Stromal cell of bone marrow (primary cell): Measurements from ENCODE around the gene C18orf63.
"Not testable (repeated sequence)": the region's sequence is repeated elsewhere in the genome, so short reads cannot be mapped to it uniquely, and the experiment has no call there.

Experiments used
- DNase-seq: peaks from one replicate; pipeline ENCODE4 v3.0.0-alpha.2; 2012; ENCODE audit warnings: low read depth

Gene C18orf63

DNA sequence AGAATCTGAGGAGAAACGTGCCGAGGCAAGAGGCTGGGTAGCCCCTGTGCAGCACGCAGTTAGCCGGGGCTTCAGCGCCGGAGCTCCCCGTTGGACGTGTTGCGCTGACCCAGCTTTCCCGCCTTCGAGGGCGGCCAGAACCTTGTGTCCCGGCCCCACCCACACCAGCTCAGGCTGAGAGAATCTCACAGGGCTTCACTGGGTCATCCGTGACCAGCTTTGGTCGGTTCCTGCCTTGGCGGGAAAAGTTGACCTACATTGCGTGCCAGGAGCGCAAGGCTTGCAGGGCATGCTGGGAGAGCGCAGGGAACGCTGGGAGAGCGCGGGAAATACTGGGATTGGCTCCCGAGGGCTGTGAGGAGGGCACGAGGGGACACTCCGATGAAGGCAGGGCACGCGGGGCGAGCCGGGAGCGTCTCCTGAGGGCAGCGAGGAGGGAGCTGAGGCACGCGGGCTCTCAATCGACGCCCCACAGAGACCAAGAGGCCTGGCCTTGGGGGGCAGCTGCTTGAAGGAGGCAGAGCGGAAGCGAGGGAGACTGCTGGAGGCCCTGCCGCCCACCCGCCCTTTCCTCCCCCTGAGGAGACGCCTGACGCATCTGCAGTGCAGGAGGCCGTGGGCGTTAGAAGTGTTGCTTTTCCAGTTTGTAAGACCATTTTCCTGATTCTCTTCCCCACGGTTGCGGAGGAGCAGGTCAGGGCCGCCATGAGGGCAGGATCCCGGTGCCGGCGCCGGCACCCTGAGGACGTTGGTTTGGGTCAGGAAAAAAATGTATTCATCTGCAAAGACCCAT, at the start of gene C18orf63:
C18orf63 (plus strand) TSS at position 376 of the 793 bp plus-strand sequence. CDS start 2,027 bp downstream, outside the sequence.
- DNase-seq = no peak

DNA sequence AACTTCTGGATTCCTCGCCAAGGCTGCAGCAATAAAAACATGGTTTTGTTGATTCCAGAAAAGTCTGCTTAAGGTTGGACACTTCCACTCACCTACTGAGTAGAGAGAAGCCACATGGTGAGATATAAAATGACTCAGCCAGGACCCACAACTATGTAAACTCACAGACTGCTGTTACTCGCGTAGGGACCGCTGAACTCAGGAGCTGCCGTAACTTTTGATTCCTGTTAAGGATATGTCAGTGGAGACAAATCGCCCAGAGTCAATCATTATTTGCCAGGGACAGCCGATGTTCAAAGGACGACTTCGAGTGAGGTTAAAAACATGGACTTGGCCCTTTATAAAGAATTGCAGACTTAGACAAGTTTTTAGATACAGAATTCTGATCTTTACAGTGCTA, 49.5 kb upstream of the C18orf63 start:
- no peak for DNase-seq

DNA sequence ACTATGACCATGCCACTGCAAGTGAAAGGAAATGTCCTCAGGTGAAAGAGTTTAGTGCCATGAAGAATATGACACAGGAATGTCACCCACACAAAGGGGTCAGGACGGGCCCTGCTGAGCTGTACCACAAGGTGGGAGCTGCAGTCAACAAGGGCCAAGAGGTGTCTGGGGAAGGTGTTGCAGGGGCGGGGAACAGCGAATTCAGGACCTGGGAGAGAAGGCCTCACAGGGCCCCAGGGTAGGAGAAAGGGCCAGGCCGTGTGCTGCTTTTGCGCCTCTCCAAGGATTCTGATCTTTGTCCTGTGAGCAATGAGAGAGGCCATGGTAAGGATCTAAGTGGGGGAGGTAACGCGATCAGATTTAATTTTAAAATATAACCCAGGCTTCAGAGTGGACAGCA, 47.5 kb upstream of the C18orf63 start:
- DNase-seq = no peak

DNA sequence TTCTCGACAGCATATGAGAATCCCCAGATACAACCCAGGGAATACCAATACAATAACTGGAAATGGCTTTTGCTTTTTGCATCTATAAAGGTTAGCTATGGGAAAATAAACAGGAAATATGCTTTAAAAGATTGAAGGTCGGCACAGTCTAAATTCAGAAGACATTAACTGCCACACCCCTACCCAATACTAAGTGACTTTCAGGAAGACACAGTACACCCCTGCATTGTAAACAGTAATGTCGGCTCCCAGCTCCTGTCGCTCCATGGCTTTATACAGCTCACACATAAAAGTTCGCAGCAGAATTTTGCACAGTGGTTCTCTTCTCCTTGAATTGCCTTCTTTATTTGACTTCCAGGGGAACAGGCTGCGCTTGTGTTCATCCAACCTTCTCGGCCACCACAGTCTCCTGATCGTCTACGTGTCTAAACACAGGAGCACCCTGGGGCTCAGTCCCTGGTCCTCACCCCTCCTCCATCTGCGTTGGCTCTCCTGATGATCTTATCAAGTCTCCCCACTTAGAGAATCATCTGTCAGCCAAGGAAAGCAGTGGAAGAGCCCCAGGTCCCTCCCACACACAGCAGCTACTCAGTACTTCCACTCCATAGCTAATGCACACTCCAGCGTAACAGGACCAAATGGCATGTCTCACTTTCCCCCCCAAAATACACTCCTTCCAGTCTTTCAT, 46.6 kb upstream of the C18orf63 start:
- no peak for DNase-seq

DNA sequence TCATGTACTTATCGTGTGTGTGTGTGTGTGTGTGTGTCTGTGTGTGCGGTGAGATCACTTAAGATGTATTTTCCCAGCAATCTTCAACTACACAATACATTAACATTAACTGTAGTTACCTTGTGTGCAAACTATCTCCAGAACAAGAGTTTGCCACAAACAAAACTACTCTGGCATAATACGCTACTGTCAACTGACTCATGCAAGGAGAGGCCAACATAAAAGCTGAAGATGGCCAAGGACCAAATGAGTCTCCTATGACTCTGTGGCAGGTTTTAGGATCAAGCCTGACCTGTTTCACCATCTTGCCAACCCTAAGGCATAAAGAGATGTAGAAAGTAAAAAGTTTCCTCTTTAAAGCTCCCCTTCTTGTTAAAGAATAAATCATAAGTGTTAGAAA, 44.0 kb upstream of the C18orf63 start:
- peak; percentile 9 for DNase-seq

DNA sequence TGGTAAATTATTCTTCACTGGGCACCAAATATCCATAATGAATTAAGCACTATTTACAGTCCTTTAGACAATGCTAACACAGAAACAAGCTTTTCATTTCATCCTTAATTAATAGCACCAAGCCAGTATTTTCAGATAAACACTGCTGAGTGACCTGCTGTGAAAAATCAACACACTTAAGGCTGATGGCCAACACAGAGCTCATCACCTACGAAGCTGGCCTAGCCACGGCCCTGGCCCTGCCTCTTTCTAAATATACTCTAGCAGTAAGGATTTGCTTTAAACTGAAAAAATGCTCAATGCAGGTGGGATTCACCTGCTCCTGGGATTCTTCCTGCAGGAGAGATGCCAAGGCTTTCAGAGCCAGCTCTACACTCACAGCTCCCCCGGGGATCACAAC, 42.2 kb upstream of the C18orf63 start:
- DNase-seq = no peak

DNA sequence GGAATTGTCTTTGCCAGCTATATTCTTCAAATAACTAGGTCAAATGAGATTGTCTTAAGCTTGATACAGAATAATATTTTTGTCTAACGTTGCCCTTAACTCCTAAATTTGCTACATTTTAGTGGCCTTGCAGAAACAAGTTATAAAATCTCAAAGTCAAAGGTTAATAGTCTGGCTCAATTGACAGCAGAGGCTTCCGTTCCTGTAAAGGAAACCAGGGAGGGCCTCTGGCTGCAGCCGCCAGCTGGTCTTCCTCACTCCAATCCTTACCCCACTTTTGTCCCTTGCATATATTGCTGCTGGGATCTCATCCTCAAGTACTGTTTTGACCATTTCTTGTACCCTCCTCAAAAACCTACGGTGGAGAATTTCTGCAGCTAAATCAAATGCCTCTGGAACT, 40.9 kb upstream of the C18orf63 start:
- no peak for DNase-seq

DNA sequence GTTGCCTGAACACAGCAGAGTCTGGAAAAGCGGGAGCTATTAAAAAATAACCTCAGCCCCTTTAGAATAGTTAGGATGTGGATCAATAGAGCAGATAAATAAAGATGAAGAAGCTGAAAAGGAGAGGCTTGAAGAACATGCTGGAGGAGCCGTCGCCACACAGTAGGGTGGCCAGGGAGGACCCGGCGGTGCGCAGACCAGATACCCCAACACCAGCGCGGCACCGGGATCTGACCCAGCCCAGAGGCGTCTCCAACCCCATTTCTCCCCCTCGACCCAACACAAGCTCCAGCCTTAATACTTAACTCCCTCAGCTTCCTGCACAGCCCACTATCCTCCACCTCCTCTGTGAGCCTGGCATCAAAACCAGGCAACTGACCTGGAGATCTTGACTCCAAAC, 39.9 kb upstream of the C18orf63 start:
- DNase-seq = no peak

DNA sequence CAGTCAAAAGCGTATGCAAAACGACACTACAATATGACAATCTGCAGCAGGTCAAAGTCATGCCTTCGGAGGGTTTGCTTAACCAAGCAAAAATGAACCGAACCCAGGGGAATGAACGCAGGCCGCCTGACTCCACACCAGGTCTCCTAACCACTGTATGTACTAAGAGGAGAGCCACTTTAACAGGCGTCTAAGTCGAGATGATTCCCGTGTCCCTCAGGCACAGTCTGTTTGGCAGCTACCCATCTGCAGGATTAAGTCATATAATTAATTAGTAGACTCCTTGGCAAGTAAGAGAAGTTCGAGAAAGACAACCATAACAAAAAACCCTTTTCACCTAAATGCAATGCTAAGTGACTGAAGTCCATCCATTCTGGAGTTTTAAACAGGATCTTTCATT, 39.0 kb upstream of the C18orf63 start:
- no peak for DNase-seq

DNA sequence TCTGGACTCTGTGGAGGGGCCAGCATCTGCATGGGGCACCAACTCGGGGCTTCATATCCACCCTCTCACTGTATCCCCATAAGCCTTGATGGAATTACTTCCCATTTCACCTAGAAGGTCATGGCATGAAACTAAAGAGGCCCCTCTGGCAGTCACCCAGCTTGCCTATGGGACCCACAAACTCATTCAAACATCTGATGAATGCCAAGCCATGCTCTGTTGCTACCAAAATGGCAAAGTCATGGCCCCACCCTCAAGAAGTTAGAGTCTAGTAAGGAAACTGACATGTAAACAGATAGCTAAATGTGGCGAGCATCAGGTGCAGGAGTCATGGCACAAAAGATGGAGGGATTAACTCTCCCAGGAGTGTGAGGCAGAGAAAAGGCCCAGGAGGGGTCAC, 38.3 kb upstream of the C18orf63 start:
- no peak for DNase-seq

DNA sequence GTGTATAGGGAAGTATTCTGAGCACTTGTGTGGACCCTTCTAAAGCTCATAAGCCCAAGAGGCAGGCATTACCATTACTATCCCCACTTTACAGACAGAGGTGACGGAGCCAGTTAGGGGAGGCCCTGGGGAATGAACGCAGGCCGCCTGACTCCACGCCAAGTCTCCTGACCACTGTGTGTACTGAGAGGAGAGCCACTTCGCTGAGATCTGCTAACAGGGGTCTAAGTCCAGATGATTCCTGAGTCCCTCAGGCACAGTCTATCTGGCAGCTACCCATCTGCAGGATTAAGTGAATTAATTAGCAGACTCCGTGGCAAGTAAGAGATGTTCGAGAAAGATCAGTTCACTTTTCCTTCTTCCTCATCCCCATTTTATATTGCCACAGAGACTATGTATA, 37.6 kb upstream of the C18orf63 start:
- DNase-seq = no peak

DNA sequence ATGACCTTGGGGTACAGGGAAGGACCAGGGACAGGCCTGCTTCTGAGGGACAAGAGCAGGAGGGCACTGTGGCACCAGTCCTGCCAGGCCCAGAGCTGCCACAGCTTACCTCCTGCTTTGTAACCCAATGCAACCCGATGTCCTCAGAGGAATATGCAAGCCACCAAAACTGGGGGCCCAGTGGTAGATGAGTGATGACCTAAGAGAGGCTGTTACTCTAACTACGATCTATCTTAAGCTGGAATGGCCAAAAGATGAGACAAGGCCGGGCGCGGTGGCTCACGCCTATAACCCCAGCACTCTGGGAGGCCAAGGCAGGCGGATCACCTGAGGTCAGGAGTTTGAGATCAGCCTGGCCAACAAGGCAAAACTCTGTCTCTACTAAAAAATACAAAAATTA, 36.7 kb upstream of the C18orf63 start:
- DNase-seq = no peak

DNA sequence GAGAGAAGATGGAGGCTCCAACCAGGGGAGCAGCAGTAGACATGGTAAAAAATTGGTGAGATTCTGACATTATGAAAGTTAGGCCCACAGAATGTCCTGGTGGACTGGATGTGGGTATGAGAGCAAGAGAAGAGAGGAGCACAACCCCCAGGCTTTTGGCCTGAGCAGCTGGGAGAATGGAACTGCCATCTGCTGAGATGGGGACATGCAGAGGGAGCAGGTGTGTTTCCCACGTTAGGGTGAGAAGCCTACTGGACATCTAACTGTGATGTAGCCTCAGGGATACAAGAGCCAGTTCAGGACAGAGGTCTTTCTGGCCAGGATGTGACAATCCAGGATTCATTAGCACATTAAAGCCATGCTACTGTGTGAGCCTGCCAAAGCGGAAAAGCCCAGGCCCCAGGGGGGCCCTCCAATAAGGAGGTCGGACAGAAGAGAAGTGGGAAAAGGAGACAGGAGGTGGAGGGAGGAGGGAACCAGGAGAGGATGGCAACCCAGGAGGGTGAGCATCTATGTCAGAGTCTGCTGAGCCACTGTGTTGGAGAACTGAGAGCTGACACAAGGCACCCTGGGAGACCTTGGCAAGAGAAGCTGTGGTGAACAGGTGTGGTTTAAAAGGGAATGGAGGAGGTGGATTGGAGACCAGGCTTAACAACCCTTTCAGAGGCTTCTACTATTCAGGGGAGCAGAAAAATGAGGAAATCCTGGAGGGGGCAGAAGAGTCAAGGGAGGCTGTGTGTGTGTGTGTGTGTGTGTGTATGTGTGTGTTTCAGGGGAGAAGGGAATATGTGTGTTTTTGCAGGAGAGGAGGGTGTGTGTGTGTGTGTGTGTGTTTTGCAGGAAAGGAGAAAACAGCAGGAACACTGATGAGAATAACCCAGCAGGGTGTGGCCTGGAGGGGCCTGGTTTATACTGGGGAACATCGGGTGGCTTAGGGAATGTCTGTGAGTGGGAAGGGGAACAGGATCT, 34.3 kb upstream of the C18orf63 start:
- no peak for DNase-seq

DNA sequence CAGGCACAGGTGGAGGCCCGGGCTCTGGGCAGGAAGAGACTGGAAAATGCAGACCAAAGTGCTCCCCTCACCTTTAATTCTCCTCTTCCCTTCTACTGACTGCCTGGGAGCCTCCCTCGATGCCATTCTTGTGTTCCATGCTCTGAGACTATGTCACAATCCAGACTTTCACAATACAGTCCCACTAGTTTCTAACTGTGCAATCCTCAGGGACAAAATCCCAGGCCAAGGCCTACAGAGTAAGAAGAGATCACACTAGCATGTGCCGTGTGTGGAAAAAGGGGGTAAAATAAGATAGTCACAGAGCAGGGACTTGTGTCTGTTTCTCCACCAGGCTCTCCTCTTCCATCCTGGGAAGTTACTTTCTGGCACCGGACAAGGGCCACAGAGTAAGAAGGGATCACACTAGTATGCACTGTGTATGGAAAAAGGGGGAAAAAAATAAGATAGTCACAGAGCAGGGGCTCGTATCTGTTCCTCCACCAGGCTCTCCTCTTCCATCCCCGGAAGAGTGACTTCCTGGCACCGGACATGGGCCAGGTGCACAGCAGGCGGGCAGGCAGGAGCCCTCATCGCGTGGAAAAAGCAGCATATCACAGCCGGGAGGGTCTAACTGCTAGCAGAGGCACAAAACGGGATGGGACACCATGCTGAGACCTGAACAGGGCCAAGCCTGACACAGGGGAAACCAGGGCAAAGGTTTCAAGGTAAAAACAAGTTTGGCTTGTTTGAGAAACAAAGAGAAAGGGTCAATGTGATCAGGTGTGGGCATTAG, 33.5 kb upstream of the C18orf63 start:
- DNase-seq = no peak

DNA sequence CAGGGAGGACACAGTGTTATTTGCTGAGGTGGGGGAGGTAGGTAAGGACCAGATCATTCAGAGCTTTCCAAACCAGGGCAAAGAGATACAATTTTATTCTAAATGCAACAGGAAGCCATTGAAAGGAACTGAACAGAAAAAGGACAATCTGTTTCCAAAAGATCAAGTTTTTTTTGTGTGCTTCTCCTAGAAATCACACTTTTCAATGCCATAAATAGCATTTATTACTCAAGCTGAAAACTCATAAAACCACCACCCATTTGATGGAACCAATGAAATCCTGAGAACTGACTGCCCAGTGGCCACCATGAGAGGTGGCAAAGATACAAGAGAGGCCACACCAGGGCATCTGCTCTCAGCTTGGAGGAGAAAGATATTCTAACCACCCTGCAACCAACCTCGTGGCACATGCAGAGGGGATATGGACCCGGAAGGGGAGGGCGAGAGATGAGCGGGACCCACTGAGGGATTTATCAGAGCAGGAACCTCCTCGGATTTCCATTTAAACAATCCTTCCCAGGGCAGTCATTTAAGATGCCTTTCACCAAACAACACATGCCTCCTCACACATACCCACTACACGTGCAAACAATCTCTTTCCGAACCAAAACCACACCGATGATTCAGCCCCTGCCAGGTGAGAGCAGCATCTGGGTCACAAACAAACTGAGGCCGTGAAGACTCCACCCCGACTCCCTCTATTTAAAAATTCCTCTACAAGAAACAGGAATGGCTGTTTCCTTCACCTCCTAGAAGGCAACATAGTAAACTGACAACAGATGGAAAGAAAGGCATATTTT, 32.7 kb upstream of the C18orf63 start:
- no peak for DNase-seq

DNA sequence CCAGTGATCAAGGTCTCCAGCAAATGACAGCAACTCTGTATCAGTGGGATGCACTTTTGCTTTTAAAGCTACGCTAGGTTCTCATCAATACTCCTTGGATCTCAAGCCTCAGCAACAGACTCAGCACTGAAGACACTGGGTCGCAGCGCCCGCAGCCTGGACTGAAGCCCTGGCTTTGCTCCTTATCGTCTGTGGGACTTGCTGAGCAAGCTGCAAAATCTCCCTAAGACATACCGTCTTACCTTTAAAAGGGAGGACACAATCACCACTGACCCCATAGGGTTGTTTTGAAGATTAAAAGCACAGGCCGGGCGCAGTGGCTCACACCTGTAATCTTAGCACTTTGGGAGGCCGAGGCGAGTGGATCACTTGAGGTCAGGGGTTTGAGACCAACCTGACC, 32.0 kb upstream of the C18orf63 start:
- no peak for DNase-seq

DNA sequence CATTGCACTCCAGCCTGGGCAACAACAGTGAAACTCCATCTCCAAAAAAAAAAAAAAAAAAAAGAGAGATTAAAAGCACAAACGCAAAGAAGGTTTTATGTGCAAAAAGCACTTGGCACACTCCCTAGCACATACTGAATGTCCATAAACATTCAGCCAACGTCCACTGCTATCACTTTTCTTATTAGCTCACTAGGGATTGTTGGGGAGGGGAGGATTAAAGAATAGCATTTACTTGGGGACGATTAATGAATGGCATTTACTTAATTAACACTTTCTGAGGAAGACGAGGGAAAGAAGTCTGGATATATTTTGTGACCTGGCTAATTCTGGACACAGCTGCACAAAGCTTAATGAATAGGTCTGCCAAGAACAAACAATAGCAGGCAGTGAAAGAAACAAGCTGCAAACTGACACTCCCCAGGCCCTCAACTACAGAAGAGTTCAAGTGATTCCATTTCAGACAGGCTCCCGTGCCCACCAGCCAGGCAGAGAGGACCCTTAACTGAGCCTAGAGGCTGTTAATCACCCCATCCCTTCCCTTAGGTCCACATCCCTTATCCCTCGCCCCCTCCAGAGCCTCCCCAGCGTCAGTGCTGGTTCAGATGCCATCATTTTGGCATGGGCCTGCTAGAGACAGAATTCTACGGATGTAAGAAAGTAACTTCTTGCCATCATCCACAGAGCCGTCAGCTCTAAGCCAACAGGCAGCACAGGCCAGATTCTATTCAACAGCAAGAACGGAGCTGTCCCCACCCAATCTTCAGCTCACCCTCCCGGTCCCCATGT, 31.3 kb upstream of the C18orf63 start:
- DNase-seq = no peak

DNA sequence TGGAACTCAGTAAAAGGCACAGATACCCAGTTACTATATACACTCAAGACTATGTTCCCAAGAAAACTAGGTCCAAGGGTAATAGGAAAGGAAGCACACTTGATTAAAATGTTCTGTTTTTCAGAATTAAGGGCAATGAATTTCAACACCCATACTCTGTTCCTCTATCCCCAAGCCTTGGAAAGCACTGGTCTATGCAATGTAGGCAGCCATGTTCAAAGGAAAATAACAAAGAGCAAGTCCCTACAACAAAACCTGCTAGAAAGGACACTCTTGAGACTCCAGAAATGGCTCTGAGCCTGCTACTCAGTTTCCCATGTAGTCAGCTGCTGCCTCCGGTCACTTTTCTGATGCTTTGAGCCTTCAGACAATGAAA, 30.7 kb upstream of the C18orf63 start:
- DNase-seq = no peak

DNA sequence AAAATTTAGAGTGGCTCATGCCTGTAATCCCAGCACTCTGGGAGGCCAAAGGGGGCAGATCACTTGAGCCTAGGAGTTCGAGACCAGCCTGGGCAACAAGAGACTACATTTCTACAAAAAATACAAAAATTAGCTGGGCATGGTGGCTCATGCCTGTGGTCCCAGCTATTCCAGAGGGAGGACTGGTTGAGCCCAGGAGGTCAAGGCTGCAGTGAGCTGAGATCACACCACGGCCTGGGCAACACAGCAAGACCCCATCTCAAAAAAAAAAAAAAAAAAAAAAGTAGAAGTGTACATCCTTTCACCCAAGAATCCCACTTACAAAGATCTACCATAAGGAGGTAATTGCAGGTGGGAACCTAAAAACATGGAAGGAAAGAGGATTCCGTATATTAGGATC, 30.1 kb upstream of the C18orf63 start:
- DNase-seq = not testable (repeated sequence)
